Thoracic aorta (tissue), 2 donors: Measurements from ENCODE around the gene SGCB. TPM values are rescaled to one million over a fixed set of nuclear protein-coding genes. Genes with fewer than 3 reads are reported as not detected.

ENCODE experiments used
- ATAC-seq: fragments of 150-250 bp; one replicate; pipeline ENCODE4 v1.8.0; 2017; ENCODE audit warnings: low read depth; ENCODE audit not compliant: insufficient number of reproducible peaks, low FRiP score
- DNase-seq: peaks from one replicate; pipeline ENCODE4 v3.0.0-alpha.2; 2020; ENCODE audit warnings: low spot score
- H3K27ac ChIP-seq, 2 donors: fragments of 200-600 bp; sonication (generic); 1 replicate in 1 of 2; 2 replicates in 1 of 2; pipeline ENCODE4 v1.5.1; 2016; ENCODE audit warnings: mild to moderate bottlenecking in 2 of 2, moderate library complexity in 2 of 2
- H3K27me3 ChIP-seq: fragments of 200-600 bp; sonication (generic); replicated peaks from 2 replicates; pipeline ENCODE4 v1.6.0; 2016; ENCODE audit warnings: mild to moderate bottlenecking; ENCODE audit not compliant: insufficient read depth
- H3K36me3 ChIP-seq: fragments of 200-600 bp; sonication (generic); one replicate; pipeline ENCODE4 v1.5.1; 2016
- H3K4me1 ChIP-seq, 2 donors: fragments of 200-600 bp; sonication (generic); 1 replicate in 1 of 2; 2 replicates in 1 of 2; pipeline versions ENCODE4 v1.5.1 to v1.6.0; 2016; ENCODE audit warnings: low read depth in 2 of 2, mild to moderate bottlenecking in 1 of 2; ENCODE audit not compliant: control insufficient read depth in 1 of 2
- H3K4me3 ChIP-seq: fragments of 200-600 bp; sonication (generic); 2 replicates; pipeline ENCODE4 v1.5.1; 2016; ENCODE audit warnings: mild to moderate bottlenecking
- H3K9me3 ChIP-seq: fragments of 200-600 bp; sonication (generic); 2 replicates; pipeline ENCODE4 v1.5.1; 2016
- total RNA-seq, 2 donors: library from RNA; depleted of rRNA; stranded (reverse); fragments of >200 nt; gene quantifications; one replicate each; pipeline versions ENCODE4 v1.1.0 to v1.2.3, GENCODE V29; 2016
- TF ChIP-seq, protein P1 (sequence below): fragments of 200-600 bp; sonication (generic); IDR thresholded peaks from one replicate; pipeline ENCODE4 v1.5.1; 2019; ENCODE audit warnings: antibody characterized with exemption

The SGCB gene
- total RNA-seq, 2 donors from 2014 or later = 50.0 to 54.1 TPM

DNA sequence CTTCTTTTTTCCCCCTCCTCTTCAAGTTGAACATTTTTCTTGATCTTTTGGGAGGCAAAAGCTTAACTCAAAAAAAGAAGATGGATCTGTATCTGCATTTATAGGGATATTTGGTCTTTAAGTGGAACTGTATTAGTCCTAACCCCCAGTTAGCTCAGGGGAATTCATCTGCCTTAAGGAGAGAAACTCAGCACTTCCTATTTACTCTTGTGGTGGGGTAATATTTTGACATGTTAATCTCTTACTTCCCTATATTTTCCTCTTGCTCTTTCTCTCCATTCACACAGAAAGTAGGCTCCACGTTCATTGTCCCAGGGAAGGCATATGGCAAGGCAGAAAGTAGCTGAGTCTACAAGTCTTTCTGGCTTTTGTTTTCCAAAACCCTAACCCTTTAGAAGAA lies 23.2 kb downstream of the SGCB start:
- TF ChIP-seq, protein P1, sequence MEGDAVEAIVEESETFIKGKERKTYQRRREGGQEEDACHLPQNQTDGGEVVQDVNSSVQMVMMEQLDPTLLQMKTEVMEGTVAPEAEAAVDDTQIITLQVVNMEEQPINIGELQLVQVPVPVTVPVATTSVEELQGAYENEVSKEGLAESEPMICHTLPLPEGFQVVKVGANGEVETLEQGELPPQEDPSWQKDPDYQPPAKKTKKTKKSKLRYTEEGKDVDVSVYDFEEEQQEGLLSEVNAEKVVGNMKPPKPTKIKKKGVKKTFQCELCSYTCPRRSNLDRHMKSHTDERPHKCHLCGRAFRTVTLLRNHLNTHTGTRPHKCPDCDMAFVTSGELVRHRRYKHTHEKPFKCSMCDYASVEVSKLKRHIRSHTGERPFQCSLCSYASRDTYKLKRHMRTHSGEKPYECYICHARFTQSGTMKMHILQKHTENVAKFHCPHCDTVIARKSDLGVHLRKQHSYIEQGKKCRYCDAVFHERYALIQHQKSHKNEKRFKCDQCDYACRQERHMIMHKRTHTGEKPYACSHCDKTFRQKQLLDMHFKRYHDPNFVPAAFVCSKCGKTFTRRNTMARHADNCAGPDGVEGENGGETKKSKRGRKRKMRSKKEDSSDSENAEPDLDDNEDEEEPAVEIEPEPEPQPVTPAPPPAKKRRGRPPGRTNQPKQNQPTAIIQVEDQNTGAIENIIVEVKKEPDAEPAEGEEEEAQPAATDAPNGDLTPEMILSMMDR = no peak
- Histone ChIP-seq H3K9me3 (no peaks in the 10 kb centered on the region), H3K4me1 (no peaks in the 10 kb centered on the region), H3K36me3 (peaks cover 3% of the 10 kb centered on the region), H3K27ac (no peak overlapping the region), H3K27me3 (no peaks in the 10 kb centered on the region), H3K4me3 (no peak overlapping the region)
- DNase-seq (no peak), ATAC-seq (no peak)

DNA sequence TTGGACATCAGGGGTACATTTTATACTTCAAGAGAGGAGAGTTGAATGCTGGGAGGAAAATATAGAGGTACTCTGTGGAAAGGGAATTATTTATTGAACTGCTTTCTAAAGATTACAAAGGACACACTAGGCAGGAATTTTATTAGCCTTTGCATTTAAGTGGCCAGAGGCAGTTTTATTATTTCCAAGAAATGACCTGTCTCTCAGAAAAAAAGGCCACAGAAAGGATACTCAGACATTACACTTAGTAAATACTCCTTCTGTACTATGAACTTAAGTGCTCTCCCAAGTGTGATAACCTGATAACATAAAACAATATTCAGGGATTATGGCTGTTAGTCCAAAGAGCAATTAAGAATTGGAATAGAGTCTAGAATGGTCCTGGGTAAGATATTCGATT lies 25.4 kb downstream of the SGCB start:
- Histone ChIP-seq H3K27me3 (no peaks in the 10 kb centered on the region), H3K27ac (no peak overlapping the region), H3K36me3 (peaks cover 3% of the 10 kb centered on the region), H3K4me3 (no peak overlapping the region), H3K9me3 (no peaks in the 10 kb centered on the region), H3K4me1 (no peaks in the 10 kb centered on the region)
- TF ChIP-seq, protein P1 = no peak
- DNase-seq (no peak), ATAC-seq (no peak)

DNA sequence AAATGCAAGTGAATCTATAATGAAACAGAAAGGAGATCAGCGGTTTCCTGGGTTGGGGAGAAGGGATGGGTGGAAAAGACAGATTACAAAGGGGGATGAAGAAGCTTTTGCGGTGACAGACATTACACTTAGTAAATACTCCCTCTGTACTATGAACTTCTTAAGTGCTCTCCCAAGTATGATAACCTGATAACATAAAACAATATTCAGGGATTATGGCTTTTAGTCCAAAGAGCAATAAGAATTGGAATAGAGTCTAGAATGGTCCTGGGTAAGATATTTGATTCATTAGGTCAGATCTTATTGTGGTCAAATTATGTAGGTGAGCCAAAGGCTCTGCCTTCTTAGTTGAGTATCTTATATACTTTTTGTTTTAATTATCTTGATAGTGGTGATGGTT lies 27.1 kb downstream of the SGCB start:
- Histone ChIP-seq H3K27me3 (no peaks in the 10 kb centered on the region), H3K27ac (no peak overlapping the region), H3K4me1 (no peaks in the 10 kb centered on the region), H3K36me3 (peaks cover 3% of the 10 kb centered on the region), H3K9me3 (no peaks in the 10 kb centered on the region), H3K4me3 (no peak overlapping the region)
- ATAC-seq (no peak), DNase-seq (no peak)
- TF ChIP-seq, protein P1 = no peak

DNA sequence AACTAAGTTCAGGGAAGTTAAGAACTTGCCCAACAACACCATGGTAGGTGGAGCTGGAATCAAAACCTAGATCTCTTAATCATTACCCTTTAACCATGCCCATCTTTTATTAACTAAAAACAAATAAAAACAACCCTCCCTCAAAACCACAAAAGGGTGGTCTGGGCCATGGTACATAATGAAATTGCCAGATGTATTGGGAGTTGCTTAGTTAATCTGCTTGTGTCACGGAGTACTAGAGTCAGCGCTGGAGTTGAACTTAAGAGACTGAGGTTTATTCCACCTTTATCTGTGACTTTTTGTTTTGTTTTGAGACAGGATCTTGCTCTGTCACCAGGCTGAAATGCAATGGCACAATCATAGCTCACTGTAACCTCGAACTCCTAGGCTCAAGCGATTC lies 31.2 kb downstream of the SGCB start:
- ATAC-seq = no peak
- Histone ChIP-seq H3K27me3 (no peaks in the 10 kb centered on the region), H3K27ac (no peak overlapping the region), H3K9me3 (no peaks in the 10 kb centered on the region), H3K36me3 (no peaks in the 10 kb centered on the region), H3K4me3 (no peak overlapping the region), H3K4me1 (no peaks in the 10 kb centered on the region)
- DNase-seq = no peak
- TF ChIP-seq, protein P1 = no peak

DNA sequence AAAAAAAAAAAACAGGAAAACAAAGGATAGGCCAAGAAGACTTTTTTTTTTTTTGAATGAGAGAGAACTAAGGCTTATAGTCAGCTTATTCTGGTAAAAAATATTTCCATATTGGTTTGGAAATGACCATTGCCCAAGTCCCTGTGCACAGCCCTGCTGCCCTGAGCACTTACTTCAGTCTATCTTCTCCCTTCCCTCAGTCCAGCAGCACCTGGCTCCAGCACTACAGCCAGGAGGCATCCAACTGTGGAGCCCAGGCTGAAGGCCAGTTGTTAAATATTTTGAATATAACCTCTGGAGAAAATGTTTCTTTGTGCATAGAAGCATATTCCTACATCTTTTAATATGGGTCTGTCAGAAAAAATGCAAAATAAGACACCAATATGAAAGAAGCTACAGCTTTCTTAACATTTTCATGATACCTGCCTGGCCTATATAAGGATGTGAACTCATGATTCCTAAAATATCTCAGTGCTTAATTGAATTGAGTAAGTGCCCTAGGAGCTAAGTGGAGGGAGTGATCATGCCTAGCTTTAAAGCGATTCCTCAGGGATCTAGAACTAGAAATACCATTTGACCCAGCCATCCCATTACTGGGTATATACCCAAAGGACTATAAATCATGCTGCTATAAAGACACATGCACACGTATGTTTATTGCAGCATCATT lies 32.4 kb downstream of the SGCB start:
- ATAC-seq (no peak), DNase-seq (no peak)
- Histone ChIP-seq H3K27ac (no peak overlapping the region), H3K4me3 (no peak overlapping the region), H3K4me1 (no peaks in the 10 kb centered on the region), H3K27me3 (no peaks in the 10 kb centered on the region), H3K9me3 (no peaks in the 10 kb centered on the region), H3K36me3 (no peaks in the 10 kb centered on the region)
- TF ChIP-seq, protein P1 = no peak
